Brain pericyte (primary cell): ENCODE measurements around the gene APOL2.
"Not testable (repeated sequence)": the region's sequence is repeated elsewhere in the genome, so short reads cannot be mapped to it uniquely, and the experiment has no call there.

Experiments used
- DNase-seq: peaks from one replicate; pipeline ENCODE4 v3.0.0-alpha.2; 2012; ENCODE audit warnings: low read depth, low spot score

APOL2 gene

GRCh38 chr22:36198536-36198935, 40.8 kb downstream of the APOL2 start:
- DNase-seq: no peak

DNA sequence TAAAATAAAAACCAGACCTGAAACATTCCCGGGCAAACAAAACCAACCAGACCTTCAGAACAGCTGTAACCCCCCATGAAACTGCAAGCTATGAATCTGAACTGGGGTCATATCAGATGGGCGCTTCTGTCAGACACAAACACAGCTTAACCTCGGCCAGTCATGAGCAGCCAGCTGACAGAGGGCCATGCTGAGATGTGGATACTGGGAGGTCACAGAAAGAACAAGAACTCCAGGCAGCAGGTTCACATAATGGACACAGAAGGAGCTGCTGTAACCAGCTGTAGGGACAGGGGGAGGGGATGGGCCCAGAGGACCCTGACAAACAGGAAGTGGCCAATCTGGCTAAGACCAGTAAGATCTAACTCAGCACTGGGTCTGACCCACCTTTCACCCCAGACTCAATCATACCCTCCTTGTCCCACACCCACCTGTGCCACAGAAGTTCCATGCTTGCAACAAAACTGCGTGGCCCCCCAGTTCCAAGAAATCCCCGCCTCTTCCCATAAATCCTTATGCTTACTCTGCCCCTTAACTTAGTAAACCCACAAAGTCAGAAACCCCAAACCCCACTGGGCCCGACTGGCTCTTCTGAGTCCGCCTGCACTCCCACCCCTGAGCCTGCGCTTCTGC, 41.7 kb downstream of the APOL2 start:
- no peak for DNase-seq

GRCh38 chr22:36197065-36197440, 42.3 kb downstream of the APOL2 start:
- no peak for DNase-seq

- no peak for DNase-seq
These were observed 42.9 kb downstream of the APOL2 start for GRCh38 chr22:36196254-36197064.

- DNase-seq: no peak
These were observed 44.4 kb downstream of the APOL2 start for GRCh38 chr22:36194971-36195370.

DNA sequence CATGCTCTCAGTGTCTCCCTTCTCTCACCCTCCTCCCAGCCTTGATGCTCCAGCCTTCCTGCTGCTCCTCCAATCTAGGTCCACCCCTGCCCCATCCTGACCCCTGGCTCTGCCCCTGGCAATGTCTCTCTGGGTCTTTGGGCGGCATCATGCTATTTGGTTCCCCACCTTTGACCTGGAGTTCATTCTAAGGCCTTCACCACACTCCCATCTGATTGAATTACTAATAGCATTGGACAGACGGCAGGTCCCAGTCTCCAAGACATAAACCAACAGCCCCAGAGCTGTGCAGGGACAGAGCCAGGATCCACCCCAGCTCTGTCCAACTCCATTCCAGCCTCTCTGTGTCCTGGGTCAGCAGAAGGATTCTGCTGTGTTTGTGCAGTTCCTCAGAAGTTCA, 44.9 kb downstream of the APOL2 start:
- no peak for DNase-seq

- DNase-seq: no peak
These were observed 45.8 kb downstream of the APOL2 start for GRCh38 chr22:36193577-36193976.

DNA sequence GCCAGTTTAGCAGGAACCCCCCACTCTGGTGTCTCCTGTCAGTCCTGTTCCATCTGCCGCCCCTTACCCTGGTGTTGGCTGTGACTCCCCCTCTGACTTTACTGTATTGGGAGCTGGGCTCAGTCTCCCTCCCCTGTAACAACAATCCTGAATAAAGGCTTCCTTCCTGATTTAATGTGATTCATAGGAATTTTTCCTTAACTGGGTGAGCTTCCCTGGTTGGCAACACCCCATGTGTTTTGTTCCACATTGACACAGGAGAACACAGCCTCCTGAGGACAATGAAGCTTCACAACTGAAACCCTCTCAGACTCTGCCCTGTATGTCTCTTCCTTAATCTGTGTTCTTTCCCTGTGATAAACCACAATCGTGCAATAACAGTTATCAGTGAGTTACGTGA, 46.2 kb downstream of the APOL2 start:
- DNase-seq: no peak

- DNase-seq: no peak
These were observed 46.8 kb downstream of the APOL2 start for GRCh38 chr22:36192542-36192941.

DNA sequence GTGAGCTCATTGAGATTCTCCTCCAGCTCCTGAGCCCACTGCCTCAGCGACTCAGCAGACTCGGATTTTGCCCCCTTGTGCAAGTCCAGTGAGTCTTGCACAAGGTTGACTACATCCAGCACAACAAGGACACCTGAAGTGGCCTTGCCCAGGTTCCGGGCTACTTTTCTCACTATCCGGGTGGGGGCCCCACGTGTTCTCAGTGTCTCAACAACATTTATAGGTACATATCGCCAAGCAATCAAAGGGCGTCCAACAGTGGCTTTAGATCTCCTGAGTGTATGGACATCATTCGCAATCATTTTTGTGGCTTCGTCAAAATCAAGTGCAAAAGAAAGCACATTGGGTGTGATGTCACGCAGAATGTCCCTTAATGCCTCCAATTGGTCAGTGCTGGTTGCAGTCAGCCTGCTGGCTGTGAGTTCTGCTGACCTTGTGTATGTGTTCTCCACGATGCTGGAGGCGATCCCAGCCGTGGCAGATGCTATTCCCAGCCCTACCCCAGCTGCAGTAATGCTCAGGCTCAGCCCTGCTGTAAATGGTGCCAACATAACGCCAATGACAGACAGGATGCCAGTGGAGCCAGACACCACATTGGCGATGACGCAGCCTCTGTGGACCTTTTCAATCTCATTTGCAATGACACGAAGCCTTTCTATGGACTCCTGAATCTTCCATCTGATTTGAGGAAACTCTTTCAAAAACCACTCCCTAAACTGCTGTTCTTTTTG, 48.1 kb downstream of the APOL2 start:
- DNase-seq: no peak

DNA sequence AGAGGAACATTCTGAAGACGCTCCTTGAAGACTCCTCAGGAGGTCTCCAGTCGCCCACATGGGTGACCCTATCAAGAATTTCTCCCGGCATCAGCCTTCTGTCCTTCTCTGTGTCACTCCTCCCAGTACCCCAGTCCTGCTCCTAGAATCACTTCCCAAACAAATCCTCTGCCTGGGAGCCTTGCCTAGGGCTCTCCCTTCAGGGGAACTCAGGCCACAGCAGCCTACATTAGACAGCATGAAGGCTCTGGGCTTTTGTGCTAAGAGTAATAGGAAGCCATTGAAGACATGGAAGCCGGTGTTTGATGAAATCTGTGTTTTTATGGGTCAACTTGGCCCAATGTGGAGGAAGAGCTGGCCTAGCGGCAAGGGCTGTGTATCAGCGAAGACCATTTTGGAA, 51.5 kb downstream of the APOL2 start:
- not testable (repeated sequence) for DNase-seq

DNA sequence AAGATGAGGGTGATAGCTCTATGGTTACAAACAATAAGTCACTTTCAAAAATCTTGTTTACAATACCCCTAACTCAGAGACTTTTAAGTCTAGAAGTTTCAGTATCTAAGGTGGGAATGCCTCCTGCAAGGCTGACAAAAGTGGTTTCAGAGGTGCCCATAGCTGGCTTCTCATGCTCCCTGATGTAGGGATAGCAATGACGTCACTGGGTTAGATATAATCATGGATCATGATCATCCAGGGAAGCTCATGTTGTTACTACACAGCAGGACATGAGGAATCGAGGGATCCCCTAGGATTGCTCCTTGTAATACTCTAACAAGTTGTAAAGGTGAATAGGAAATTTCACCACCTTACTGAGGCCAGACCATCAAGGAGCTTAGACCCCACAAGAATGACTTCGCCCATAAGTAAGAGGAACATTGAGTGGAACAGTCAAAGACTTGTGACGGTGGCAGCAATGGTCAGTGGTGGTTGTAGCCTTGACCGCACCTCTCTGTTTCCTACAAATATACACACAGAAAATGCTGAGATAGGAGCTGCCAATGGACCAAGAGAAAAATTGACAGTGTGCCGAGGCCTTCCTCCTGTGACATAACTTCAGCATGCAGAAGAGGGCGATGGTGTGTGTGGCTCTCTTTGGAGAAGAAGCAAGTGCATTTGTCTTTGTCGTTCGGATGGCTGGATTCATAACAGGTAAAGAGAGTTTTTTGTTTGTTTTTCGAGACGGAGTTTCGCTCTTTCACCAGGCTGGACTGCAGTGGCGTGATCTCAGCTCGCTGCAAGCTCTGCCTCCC, 53.3 kb downstream of the APOL2 start:
- no peak for DNase-seq

- DNase-seq: no peak
These were observed 54.8 kb downstream of the APOL2 start for GRCh38 chr22:36184433-36185025.

DNA sequence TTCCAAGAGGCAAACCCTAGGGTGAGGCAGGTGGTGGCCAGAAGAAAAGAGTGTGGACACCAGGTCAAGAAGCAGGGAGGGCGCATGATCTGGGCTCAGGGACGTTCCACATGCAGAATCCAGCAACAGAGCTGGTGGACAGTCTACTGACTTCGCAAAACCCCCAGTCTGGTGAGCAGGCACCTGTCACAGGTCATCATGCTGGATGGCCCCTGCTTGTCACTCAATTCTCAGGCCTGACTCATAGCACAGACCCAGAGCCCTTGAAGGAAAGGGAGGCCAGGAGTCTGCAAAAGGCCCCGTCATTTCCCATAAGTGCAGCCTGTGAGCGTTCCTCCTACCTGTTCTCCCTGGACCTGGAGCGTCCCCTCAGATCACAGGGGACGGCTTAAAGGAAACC, 55.9 kb downstream of the APOL2 start:
- DNase-seq: no peak

DNA sequence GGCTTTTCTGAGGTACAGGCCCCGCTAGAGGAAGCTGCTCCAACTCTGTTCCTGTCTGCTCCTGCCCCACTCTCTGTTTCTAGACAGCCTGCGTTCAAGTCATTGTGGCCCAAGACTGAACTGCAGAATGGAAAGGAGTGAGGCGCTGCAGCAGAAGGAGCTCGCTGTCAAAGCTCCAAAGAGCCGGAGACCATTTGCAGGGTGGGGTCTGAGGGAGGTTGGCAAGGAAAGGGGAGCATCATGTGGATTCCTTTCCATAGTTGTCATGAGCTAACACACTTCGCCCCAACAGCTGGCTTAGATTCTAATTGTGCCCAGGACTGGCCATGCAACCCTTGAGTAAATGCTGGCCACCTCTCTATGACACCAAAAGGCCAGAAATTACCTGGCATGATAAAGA, 56.5 kb downstream of the APOL2 start:
- no peak for DNase-seq

DNA sequence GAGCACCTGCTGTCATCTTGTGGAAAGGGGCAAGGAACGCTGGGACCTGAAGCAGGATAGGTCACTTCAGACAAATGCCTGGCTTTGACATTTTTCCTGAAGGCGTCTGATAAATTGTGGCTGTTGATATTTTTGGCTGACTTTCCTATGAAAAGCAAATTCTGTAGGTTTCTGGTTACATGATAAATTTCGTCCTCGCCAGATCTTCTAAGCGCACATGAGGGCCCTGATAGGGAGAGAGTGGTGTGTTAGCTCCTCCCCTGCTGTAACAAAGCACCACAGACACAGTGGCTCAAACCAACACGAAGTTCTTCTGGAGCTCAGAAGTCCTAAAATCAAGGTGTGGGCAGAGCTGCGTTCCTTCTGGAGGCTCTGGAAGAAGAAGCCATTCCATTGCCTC, 57.3 kb downstream of the APOL2 start:
- DNase-seq: no peak

DNA sequence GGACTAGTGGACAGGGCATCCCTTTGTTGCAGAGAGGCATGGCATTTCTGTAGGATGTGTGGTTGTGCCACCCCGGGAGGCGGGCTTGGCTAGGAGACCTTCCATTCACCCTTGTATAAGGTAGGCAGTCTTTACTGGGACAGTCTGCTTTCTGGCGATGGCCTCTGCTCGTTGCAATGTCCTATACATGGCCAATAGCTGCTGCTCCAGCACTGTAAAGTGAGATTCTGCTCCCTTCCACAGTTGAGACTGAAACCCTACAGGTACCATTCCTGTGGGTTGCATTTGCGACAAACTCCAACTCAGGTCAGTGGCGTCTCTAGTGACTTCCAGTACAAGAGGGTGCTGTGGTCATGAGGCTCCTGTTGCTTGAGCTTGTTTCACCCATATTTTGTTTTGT, 58.4 kb downstream of the APOL2 start:
- no peak for DNase-seq

- no peak for DNase-seq
These were observed 59.1 kb downstream of the APOL2 start for GRCh38 chr22:36180038-36180880.

DNA sequence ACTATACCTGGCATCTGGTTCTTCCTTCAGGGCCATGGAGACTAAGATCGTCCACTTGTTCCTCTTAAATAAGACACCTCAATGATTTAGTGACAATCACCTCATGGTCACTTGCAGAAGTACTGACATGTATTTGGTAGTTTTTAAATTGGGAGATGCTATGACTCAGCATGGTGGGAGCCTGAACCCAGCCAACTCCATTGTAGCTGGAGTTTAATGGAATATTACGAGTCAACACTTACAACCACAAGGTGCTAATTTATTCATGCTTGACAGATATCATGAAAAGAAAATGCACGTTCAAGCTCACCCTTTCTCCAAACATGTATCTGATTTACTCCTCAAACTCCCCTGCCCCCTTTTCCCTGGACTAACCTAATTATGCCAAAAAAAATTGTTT, 62.2 kb downstream of the APOL2 start:
- no peak for DNase-seq
